ENCODE results near the gene TYROBP.
"Not testable (repeated sequence)": the region's sequence is repeated elsewhere in the genome, so short reads cannot be mapped to it uniquely, and the experiment has no call there.

TYROBP gene

GRCh38 chr19:35870124-35870736 lies 37.9 kb downstream of the TYROBP start:
- DNase-seq (ENCODE audit: low spot score) = not testable (repeated sequence)

- peak; percentile 76 for DNase-seq (ENCODE audit: low spot score)
These were observed 38.6 kb downstream of the TYROBP start for GRCh38 chr19:35869327-35870123.

- DNase-seq (ENCODE audit: low spot score) = no peak
These were observed 39.2 kb downstream of the TYROBP start for GRCh38 chr19:35868823-35869326.

GRCh38 chr19:35868172-35868822 lies 39.8 kb downstream of the TYROBP start, which contains the start of gene APLP1:
APLP1 (plus strand) TSS chr19:35868574; CDS start chr19:35868637, 63 bp downstream.
- peak; percentile 51 for DNase-seq (ENCODE audit: low spot score)

- DNase-seq (ENCODE audit: low spot score) = no peak
These were observed 45.1 kb downstream of the TYROBP start for GRCh38 chr19:35863018-35863417.

GRCh38 chr19:35862528-35862927 lies 45.6 kb downstream of the TYROBP start:
- no peak for DNase-seq (ENCODE audit: low spot score)

GRCh38 chr19:35861640-35862160 lies 46.4 kb downstream of the TYROBP start:
- DNase-seq (ENCODE audit: low spot score) = no peak

- DNase-seq (ENCODE audit: low spot score) = no peak
These were observed 47.1 kb downstream of the TYROBP start for GRCh38 chr19:35860818-35861639.

- DNase-seq (ENCODE audit: low spot score) = no peak
These were observed 47.7 kb downstream of the TYROBP start for GRCh38 chr19:35860436-35860817.

GRCh38 chr19:35859414-35859813 lies 48.7 kb downstream of the TYROBP start:
- no peak for DNase-seq (ENCODE audit: low spot score)

GRCh38 chr19:35858311-35858710 lies 49.8 kb downstream of the TYROBP start:
- no peak for DNase-seq (ENCODE audit: low spot score)

GRCh38 chr19:35856546-35857149 lies 51.4 kb downstream of the TYROBP start, which contains the start of gene KIRREL2:
KIRREL2 (plus strand) TSS chr19:35856911; CDS start chr19:35857120, 209 bp downstream.
- peak; percentile 2 for DNase-seq (ENCODE audit: low spot score)

Measured in CD4-positive, alpha-beta T cell treated with Interleukin-2 at 100 ng/mL for 4 hours (primary cell).